COLO668 (cell line): ENCODE measurements around the gene MYOM1.
A peak's percentile ranks its signal among the peaks of the same experiment; 100 is the strongest.

Experiments
- DNase-seq: peaks from one replicate; lab custom pipeline; 2025; ENCODE audit not compliant: unreplicated experiment; lab: John Stamatoyannopoulos, UW

Gene MYOM1

DNA sequence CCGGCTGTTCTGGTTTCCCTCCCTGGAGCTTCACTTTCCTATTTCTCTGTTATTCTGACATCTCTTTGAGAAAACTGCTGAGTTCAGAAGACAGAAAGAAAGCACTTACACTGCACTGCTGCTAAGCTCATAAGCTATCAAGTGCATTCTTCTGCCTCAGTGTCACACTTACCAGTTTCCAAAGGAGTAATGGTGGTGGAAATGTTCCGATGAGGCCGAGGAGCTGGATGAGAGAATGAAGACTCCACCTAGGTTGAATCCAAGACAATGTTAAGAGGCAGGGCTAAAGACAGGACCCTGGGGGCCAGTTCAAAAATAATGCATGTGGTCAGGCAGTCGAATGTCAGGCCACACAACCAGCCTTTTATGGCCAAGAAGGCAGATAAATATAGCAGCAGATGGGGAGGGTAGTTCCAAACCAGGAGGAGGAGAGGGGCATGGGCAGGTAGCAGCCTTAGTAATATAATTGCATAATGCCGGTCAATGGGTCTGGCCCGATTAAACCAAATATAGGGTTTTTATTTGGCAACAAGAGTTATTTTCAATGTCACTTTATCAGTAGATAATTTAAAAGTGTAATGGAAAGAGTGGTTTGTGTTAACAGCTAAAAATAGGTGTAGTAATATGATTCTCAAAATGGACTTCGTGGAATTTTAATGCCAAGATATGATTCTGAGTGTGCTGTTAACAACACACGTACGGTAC, at the start of gene MYOM1:
Gene MYOM1 (minus strand): TSS at position 338 of the 705 bp plus-strand sequence. CDS start 4,745 bp downstream, outside the sequence.
- no peak for DNase-seq

DNA sequence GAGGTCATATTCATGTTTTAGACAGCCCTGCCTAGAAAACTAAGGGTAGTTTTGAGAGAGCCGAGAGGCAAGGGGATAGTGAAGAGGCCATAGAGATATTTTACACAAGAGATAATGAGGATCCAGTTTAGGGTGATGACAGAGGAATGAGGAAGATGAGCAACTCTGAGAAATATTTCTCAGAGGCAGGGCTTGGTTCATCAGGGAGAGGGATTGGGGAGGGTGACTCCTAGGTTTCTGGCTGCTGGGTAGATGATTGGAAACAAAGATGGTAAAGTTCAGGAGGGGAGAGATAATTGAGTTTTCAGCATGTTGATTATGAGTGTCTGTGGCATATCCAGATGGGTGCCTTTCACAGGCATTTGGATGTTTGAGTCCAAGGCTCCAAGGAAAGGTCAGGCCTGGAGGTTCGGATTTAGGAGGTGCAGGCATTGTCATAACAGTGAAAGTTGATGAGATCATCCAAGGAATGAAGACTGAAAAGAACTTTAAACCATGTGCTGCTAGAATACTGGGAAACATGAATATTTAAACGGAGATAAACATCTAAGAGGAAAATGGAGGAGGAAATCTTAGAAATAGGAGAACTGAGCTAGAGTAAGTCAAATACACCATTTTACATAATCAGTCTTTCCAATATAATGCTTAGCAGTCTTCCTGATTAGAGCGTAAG, 49.6 kb upstream of the MYOM1 start:
- no peak for DNase-seq

DNA sequence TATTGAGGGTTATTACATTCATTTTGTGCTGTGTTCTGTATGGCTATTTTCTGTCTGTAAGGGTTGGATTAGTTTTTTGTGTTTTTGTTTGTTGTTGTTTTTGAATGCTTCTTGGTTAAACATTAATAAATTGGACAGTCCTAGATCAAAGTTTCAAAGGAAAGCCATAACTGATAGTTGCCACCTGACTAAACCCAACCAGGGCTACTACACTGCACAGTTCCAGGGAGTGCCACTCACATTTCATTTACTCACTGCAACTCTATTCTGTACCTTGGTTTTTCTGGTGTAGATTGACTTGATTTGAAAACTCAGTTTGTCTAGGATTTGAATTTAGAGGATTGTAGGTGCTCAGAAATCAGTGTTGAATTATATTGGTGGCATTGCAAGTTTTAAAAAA, 48.5 kb upstream of the MYOM1 start:
- no peak for DNase-seq

DNA sequence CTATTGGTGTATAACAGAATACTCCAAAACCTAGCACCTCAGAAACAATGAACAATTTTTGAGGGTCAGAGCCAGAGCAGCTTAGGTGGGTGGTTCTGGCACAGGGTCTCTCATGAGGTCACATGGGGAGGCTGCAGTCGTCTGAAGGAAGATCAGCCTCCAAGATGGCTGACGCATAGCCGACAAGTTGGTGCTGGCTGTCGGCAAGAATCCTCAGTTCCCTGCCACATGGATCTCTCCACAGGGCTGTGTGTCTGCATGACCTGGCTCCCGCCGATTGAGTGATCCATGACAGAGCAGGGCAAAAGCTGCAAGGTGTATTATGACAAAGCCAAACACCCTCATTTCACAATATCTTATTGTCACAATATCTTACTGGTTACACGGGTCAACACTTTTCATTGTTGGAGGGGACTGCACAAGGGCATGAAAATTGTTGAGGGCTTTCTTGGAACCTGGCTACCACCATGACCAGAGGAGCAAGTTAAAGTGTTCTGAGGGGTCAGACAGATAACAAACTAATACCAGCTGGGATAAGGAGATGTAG, 46.4 kb upstream of the MYOM1 start:
- no peak for DNase-seq

DNA sequence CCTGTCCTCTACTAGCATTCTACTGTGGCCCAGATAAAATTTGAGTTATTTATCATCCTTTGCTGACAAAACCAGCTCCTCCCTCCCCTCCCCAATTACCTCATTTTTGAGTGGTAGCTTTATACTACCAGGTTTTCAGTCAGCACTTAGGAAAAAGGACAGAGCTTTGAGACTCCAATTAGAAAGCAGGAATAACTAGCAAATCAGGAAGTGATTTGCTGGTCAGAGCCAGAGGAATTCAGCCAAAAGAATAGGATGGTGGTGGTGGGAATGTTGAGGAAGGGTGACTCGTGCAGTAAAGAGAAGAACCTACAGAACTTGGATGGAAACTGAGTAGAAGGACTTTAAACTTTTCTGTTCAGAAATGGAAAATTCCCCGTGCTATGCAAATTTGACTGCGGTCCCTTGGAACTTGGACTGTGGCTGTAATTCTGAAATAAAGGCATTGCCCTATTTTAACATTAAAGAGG, 45.8 kb upstream of the MYOM1 start:
- no peak for DNase-seq

DNA sequence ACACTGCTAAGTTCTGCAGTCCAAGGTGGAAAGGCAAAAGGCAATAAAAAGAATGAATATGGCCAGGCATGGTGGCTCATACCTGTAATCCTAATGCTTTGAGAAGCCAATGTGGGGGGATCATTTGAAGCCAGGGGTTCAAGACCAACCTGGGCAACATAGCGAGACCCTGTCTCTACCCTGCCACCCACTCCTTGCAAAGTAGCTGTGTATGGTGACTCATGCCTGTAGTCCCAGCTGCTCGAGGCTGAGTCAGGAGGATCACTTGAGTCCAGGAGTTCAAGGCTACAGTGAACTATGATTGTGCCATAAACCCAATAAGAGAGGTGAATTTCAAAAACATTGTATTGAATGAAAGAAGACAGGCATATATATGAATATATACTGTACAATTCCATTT, 44.6 kb upstream of the MYOM1 start:
- DNase-seq: no peak

DNA sequence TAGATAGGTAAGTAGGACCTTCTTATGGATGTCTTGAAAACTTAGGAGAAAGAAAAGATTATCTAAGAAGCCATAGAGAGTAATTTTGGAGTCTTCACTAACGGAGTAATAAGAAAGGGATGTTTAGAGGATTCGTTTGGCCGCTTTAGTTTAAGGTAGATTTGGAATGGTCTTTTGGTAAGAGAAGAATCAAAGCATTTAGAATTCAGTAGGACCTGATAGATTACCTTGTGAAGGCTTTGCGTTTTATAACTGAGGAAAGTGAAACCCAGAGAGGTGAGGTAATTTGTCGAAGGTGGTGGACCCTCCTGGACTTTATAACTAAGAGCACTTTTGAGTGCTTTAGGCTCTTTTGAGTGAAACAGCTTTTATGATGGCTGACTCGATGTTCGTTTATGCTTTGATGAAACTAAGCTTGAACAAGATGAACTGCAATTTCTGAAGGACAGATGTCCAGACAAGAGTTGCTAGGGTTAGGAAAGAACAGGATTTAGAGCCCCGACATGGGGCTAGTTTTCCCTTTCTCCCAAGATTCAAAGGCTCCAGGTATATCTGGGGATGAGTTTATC, 43.4 kb upstream of the MYOM1 start:
- DNase-seq: no peak

DNA sequence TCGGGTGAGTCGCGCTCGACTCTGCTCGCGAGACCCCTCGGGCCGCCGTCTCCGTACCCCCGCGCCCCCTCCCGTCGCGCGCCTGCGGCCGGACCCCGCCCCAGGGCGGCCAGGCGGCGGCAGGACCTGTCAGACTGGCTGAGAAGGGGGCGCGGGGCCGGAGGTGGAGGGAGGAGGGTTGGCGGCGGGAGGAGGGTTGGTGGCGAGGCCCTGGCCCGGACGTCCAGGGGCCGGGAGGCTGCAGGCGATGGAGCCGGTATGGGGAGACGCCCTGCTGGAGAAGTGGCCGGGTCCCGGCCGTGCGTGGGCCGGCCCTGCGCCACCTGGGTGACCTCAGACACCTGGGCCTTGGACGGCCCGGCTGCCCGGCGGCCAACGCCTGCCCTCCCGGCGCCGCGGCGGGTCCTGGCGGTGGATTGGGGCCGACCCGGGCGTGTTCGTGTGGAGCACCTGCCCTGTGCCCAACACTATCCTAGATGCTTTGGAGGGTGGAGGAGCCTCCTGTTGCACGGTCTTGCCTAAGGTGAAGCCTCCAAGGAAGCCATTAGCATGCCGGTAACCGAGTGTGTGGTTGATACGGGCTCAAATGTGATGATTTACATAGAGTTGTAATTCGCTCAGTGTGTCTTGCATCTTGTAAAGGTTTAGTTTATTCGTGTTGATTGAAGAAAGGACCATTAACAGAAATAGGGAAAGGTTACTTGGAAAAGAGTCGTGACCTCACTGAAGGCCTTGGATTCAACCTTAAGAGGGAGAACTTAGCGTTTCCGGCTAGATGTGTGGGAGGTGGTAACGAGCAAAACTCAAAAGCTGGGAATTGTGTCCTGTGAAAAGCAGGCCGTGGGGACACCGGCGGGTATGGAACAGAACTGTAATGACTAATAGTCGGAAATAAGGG, 42.7 kb upstream of the MYOM1 start:
- peak; percentile 67 for DNase-seq

DNA sequence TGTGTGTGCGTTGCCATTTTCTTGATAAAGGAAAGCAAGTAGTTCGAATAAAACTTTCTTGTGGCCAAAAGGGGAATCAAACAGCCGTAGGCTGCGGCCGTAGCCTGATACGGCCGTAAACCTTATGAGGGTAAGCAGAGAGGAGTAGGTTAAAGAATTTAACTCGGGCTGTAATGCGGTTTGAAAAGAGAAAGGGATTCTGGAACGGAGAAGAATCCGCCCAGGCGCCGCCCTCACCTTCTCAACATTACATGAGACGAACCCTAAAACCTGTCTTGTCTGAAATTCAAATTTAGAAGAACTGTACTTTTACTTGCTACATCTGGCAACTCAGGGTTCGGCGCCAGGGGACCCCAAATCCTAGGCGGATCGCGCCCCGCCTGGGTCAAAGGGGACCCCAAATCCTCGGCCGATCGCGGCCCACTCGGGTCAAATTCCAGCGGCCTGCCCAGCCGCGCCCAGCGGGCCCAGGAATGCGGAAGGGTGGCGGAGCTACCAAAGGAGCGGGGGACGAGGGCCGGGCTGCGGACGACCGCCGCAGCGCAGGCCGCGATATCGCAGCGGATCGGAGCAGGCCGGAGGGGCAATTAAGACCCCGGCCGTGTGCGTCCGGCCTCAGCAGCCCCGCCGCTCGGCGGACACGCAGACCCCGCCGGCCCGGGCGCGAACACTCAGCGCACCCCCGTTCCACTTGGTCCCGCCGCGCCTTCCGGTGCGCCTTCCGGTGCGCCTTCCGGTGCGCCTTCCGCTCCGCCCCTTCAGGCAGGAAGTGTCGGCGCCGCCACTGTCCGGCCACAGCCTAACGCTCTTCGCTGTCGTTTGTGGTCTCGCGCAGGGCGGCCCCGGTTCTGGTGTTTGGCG, 41.8 kb upstream of the MYOM1 start, which contains the start of gene MYL12B:
Gene MYL12B (plus strand): TSS at position 761 of the 861 bp plus-strand sequence. CDS start 10,766 bp downstream, outside the sequence.
- peak; percentile 92 for DNase-seq

DNA sequence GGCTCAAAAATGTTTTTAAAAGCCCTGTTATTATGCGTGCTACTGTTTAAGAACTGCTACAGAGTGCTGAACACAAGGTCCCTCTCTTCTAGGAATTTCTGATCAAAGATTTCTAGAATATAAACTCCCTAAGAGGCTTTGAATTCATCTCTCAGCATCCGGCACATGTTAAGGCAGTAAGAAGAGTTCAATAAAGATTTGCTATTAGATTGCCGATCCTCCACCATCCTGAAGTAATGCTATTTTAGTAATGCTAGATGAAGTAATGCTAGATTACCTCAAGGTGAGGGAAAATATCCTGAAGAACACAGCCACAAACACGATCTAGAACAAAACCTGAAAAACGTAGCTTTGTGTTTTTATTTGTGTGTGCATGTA, 41.2 kb upstream of the MYOM1 start:
- DNase-seq: no peak

DNA sequence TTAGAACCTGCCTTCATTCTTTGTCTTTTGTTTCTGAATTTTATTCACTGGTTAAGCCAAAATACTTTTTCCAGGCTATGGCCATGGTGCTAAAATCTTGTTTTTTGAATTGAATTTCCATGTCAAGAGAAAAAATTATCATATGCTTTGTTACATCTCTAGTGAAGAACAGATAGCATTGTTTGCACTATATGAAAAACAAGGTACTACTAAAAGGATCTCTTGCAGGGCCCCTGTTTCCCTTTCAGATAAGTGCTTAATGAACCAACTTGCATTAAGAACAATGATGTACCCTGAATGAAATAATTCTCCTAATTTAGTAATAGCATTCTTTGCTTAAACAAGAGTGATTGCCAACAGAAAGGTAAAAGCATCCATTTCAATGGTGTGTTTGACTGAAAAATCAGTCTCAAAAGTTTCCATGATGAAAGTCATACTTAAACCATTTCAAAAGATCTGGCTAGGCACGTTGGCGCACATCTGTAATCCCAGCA, 37.9 kb upstream of the MYOM1 start:
- DNase-seq: no peak

DNA sequence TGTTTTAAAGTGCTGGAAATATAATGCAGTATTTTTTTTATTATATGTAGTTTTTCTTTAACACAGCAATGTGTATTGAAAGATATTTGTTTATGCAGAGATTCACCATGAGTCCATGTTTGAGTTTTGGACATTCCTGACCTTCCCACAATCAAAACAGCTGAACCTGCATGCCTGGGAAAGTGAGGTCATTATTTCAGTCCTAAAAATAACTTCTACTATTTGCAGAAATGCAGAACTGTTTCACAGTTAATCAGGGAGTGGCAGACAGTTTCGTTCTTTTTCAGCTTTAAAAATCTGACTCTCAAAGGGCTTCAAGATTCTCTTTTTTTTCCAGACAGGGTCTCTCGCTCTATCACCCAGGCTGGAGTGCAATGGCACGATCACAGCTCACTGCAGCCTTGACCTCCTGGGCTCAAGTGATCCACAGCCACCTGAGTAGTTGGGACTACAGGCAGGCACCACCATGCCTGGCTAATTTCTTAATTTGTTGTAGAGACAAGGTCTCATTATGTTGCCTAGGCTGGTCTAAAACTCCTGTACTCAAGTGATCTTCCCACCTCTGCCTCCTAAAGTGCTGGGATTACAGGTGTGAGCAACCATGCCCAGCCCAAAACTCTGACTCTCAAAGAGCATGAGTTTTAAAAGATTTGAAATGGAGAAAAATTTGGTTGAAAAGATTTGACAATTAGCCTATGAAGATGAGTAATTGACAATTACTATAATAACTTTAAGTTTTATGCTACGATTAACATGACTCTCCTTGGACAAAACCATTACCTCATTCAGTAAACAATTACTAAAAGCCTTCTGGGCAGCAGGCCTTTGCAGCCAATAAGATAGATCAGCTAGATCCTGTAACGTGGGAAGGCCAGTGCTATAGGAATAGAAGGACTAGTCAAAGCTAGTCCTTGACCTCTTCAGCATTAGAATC, 37.2 kb upstream of the MYOM1 start:
- no peak for DNase-seq

DNA sequence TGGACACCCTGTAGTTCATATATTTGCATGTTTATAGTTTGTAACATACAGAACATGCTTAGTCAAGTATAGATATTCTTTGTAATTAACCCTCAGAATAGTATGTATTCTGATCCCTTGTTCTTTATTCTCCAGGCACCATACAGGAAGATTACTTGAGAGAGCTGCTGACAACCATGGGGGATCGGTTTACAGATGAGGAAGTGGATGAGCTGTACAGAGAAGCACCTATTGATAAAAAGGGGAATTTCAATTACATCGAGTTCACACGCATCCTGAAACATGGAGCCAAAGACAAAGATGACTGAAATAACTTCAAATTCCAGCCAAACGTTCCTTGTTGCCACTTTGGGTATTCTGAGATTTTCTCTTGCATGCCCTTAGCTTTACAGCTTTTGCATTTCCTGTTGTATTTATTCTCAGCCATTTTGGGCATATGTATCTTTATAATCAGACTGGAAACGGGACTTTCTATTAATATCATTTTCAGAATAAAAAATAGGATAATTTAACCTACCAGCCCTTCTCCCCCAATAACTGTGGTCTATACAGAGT, 35.9 kb upstream of the MYOM1 start:
- DNase-seq: no peak

DNA sequence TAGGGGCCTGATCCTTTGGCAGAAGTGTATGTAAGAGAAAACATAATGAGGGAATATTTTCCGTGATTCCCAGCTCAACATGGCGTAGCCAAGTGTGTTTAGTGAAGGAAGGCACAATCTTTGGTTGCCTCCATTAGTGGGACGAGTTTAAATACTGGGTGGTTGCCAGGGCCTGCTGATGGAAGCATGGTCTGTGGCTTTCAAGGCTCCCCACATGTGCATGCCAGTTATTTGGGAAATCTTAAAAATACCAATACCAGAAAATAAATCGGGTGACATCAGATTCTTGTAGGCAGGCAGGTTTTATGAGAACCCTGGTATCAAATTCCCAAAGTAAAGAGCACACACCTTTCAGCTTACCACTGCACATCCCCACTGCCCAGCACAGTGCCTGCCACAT, 35.0 kb upstream of the MYOM1 start:
- DNase-seq: no peak

DNA sequence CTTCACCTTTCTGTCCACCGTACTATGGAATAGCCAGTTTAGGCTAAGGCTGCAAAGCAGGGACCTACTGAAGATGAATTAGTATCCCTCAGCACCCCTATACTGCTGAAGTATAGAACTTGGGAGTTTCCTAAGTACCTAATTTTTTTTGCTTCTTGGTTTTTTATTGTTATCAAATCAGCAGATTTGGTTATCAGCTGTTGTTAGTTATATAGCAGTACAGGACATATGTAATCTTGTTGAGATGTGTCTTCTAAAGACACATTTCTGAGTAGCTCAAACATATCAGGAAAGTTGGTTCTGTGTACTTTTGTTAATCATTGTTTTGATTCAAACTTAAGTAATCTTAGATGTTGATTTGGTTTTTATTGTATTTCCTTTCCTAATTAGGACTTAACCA, 33.1 kb upstream of the MYOM1 start:
- DNase-seq: no peak

DNA sequence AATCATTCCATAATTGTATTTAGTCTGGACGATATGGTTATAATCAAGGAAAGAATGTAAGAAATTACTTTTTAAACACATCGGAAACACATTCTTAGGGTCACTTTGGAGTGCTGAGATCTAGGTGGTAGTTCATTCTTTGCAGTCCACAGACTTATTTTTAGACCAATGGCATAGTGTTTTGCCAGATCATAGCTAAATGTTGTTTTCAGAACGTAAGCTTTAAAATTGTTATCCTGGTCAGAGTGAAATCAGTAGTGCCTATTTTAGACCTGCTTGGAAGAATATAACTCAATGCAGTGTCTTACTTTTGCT, 32.2 kb upstream of the MYOM1 start:
- no peak for DNase-seq

DNA sequence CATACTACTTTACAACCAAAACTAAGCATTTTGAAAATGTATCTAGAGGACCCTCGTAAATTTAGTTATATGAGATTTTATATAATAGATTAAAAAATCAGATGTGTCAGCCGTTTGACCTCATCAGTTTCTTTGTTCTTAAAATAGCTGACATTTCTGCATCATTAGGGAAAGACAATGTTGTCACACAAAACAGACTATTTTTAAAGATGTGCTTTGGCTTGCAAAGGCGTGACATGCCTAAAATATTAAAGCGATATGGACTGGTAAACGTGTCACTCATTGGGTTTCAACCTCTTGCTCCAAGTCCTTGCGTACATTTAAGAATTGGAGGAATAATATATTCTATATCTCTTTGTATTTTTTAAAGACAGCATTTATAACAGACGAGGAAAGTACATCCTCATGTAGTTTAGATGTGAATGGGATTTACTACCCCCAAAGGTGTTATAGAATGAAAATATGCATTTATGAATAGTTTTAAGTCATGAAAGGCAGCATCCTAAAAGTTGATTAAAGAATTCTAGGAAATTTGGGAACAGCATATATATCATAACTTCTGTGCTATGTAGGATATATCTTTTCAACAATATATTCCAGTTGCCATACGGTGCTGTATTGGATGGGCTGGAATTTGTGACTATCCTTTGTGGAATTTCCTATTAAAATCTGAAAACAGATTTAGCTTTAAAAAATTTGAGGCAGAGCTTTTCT, 31.6 kb upstream of the MYOM1 start:
- no peak for DNase-seq
